GM12892 (cell line): Measurements from ENCODE around the gene TMEM11. TPM values are rescaled to one million over a fixed set of nuclear protein-coding genes. Genes with fewer than 3 reads are reported as not detected.

Experiments
- DNase-seq: peaks from one replicate; pipeline ENCODE4 v3.0.0; 2011; ENCODE audit not compliant: insufficient read length
- FAIRE-seq: peaks from 2 replicates; lab custom pipeline; 2011; peaks lifted over from hg19 to GRCh38; lab: Jason Lieb, UNC
- POLR2A ChIP-seq: IDR thresholded peaks from 2 replicates; pipeline ENCODE4 v1.6.1; 2011; ENCODE audit warnings: low read depth, low read length, control low read depth
- POLR2AphosphoS5 ChIP-seq: IDR thresholded peaks from 2 replicates; pipeline ENCODE4 v1.6.1; 2011; ENCODE audit warnings: low read depth, low read length, control low read depth
- TAF1 ChIP-seq: IDR thresholded peaks from 2 replicates; pipeline ENCODE4 v1.6.1; 2011; ENCODE audit warnings: low read depth, mild to moderate bottlenecking, control low read depth, low read length, borderline replicate concordance
- polyA plus RNA-seq: library from polyadenylated mRNA; unstranded; fragments of >200 nt; gene quantifications from one replicate; pipeline ENCODE4 v1.2.1, GENCODE V29; 2012; ENCODE audit warnings: missing spikeins, inconsistent platforms; ENCODE audit not compliant: missing spikeins

TMEM11 gene
- polyA plus RNA-seq: 14.9 TPM

GRCh38 chr17:21214015-21214776, at the start of gene TMEM11:
TMEM11 (minus strand) TSS chr17:21214161; CDS start chr17:21214152, 9 bp downstream.
- FAIRE-seq: peak; percentile 98
- DNase-seq: peak; percentile 97
- TF ChIP-seq TAF1 (peak; percentile 96), POLR2A (peak; percentile 89), POLR2AphosphoS5 (peak; percentile 77)

GRCh38 chr17:21263376-21263775, 49.4 kb upstream of the TMEM11 start:
- TF ChIP-seq TAF1 (no peak), POLR2AphosphoS5 (no peak), POLR2A (no peak)
- DNase-seq (no peak), FAIRE-seq (no peak)

GRCh38 chr17:21262259-21262993, 48.5 kb upstream of the TMEM11 start:
- no peak for FAIRE-seq
- TF ChIP-seq TAF1 (no peak), POLR2AphosphoS5 (no peak), POLR2A (no peak)
- no peak for DNase-seq

GRCh38 chr17:21258593-21258992, 44.6 kb upstream of the TMEM11 start:
- FAIRE-seq: no peak
- no peak for DNase-seq
- no peak for TF ChIP-seq POLR2AphosphoS5
- TF ChIP-seq POLR2A: no peak
- TF ChIP-seq TAF1: no peak

- no peak for DNase-seq
- TF ChIP-seq POLR2A (no peak), POLR2AphosphoS5 (no peak), TAF1 (no peak)
- no peak for FAIRE-seq
Measured at GRCh38 chr17:21253646-21254441, 39.9 kb upstream of the TMEM11 start.

- no peak for TF ChIP-seq POLR2A
- TF ChIP-seq TAF1: no peak
- no peak for TF ChIP-seq POLR2AphosphoS5
- DNase-seq (peak; percentile 82), FAIRE-seq (peak; percentile 73)
Measured at GRCh38 chr17:21252796-21253645, 39.1 kb upstream of the TMEM11 start, which contains the start of gene NATD1. NATD1 (minus strand) TSS chr17:21253410; CDS start chr17:21253264, 146 bp downstream.

GRCh38 chr17:21252289-21252795, 38.4 kb upstream of the TMEM11 start:
- TF ChIP-seq POLR2A (no peak), POLR2AphosphoS5 (no peak), TAF1 (no peak)
- DNase-seq (no peak), FAIRE-seq (no peak)

- no peak for FAIRE-seq
- TF ChIP-seq POLR2AphosphoS5 (no peak), TAF1 (no peak), POLR2A (no peak)
Measured at GRCh38 chr17:21251337-21252010, 37.5 kb upstream of the TMEM11 start.

GRCh38 chr17:21250854-21251253, 36.9 kb upstream of the TMEM11 start:
- DNase-seq (no peak), FAIRE-seq (no peak)
- no peak for TF ChIP-seq POLR2AphosphoS5
- TF ChIP-seq POLR2A: no peak
- no peak for TF ChIP-seq TAF1

More at GRCh38 chr17:21251337-21252010, 37.5 kb upstream of the TMEM11 start:
- DNase-seq: no peak
